Fibroblast of upper back skin (primary cell): ENCODE measurements around the gene ITCH.
"Not testable (repeated sequence)": the region's sequence is repeated elsewhere in the genome, so short reads cannot be mapped to it uniquely, and the experiment has no call there.

ENCODE experiments used
- DNase-seq: peaks from one replicate; pipeline ENCODE4 v3.0.0-alpha.2; 2013

Gene ITCH

DNA sequence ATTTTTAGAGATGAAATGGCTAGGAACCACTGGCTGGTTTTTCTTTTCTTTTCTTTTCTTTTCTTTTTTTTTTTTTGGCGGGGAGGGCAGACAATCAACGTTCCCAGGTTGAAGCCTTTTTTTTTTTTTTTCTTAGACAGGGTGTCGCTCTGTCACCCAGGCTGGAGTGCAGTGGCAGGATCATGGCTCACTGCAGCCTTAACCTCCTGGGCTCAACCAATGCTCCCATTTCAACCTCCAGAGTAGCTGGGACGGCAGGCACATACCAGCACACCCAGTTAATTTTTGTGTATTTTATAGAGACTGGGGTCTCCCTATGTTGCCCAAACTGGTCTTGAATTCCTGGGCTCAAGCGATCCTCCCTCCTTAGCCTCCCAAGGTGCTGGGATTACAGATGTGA, 18.8 kb upstream of the ITCH start:
- DNase-seq, result no peak

DNA sequence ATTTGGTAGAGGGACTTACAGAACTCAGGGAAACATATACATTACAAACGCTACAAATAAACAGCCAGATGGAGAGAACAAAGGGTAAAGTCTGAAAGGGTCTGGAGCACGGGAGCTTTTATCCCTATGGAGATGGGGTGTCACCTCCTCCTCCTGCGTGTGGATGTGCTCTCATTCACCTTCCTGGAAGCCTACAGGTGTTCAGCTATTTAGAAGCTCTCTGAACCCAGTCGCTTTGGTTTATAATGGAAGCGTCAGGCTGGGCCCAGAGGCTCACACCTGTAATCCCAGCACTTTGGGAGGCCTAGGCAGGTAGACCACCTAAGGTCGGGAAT, 17.7 kb upstream of the ITCH start:
- no peak for DNase-seq

DNA sequence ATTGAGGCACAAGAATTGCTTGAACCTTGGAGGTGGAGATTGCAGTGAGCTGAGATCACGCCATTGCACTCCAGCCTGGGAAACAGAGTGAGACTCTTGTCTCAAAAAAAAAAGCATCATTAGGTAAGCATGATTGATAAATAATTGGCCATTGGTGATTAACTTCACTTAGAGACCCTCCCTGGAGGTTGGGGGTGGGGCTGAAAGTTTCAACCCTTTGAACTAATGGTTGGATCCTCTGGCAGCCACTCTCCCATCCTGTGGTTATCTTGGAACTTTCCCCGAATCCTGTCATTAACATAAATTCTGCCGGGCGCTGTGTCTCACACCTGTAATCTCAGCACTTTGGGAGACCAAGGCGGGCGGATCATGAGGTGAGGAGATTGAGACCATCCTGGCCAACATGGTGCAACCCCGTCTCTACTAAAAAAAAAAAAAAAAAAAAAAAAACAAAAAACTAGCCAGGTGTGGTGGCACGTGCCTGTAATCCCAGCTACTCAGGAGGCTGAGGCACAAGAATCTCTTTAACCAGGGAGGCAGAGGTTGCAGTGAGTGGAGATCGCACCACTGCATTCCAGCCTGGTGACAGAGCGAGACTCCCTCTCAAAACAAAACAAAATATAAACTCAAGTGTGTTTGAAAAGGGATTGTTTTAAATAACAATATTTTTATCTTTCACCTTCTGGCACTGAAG, 17.1 kb upstream of the ITCH start:
- DNase-seq, result not testable (repeated sequence)

DNA sequence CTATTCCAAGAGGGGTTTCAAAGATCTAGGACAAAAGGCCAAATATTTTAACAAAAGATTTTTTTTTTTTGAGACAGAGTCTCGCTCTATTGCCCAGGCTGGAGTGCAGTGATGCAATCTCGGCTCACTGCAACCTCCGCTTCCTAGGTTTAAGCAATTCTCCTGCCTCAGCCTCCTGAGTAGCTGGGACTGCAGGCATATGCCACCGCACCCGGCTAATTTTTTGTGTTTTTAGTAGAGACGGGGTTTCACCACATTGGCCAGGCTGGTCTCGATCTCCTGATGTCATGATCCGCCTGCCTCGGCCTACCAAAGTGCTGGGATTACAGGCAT, 16.6 kb upstream of the ITCH start:
- DNase-seq, result not testable (repeated sequence)

DNA sequence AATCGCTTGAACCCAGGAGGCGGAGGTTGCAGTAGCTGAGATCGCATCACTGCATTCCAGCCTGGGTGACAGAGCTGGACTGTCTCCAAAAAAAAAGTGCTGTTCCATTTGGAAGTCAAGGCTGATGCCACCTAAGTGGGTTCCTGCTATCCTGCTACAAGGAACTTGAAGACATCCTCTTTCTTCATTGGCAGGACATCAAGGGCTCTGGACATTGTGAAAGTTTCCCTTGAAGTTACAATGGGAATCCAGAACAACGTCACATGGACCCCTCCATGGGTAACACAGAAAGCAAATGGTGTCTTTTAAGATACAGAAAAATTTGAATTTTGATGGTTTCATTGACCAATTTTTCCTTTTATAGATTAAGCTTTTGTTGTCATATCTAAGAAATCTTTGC, 15.5 kb upstream of the ITCH start:
- no peak for DNase-seq

DNA sequence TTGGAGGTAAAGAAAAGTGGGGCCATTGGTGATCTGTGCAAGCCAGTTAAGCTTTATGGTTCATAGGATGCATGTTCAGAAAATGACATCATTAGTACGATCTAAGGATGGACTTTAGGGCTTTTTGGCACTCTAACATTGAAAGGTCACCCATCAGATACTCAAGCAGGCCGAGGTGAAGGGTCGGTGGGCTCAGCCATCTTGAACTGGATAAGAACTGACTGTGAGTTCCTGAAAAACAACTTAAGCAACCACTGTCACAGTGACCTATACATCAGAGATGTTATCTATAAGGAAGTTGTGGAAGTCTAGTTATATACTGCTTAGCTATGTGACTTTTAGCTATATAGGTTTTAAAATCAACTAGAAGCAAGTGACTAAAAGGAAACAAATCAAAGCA, 13.0 kb upstream of the ITCH start:
- no peak for DNase-seq

DNA sequence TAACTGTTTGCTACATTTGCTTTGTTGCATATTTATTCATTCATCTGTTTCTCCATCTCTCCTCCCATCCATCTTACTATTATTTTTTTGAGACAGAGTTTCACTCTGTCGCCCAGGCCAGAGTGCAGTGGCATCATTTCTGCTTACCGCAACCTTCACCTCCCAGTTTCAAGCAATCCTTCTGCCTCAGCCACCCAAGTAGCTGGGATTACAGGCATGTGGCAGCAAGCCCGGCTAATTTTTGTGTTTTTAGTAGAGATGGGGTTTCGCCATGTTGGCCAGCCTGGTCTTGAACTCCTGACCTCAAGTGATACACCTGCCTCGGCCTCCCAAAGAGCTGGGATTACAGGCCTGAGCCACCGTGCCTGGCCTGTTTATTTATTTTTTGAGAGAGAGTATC, 9.6 kb upstream of the ITCH start:
- not testable (repeated sequence) for DNase-seq

DNA sequence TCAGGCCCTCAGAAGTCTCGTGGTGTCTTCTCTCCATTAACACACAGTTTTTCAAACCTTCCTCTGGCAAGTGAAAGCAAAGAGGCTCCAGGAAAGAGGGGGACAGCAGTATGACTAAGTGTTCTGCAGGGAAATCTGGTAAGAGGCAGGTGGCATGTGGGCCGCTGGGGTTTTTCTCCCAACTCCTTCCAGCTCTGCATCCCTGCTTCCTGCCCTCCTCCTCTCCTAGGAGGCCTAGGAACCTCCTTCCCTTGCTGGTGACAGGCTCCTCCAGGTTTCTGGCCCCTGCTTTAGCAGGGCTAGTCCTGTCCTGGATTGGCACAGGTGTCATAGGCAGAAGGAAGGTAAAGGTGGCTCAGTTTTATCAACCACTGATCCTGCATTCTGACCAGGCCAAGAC, 7.6 kb upstream of the ITCH start:
- no peak for DNase-seq

DNA sequence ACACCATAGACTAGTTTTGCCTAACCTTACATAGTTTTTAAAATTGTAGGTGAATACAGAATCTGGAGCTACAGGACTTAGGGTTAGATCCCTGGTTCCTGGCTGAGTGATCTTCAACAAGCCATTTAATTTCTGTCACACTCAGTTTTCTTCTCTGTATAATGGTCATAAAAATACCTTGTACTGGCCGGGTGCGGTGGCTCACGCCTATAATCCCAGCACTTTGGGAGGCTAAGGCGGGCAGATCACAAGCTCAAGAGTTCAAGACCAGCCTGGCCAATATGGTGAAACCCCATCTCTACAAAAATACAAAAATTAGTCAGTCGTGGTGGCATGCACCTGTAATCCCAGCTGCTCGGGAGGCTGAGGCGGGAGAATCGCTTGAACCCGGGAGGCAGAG, 3.3 kb upstream of the ITCH start:
- not testable (repeated sequence) for DNase-seq

DNA sequence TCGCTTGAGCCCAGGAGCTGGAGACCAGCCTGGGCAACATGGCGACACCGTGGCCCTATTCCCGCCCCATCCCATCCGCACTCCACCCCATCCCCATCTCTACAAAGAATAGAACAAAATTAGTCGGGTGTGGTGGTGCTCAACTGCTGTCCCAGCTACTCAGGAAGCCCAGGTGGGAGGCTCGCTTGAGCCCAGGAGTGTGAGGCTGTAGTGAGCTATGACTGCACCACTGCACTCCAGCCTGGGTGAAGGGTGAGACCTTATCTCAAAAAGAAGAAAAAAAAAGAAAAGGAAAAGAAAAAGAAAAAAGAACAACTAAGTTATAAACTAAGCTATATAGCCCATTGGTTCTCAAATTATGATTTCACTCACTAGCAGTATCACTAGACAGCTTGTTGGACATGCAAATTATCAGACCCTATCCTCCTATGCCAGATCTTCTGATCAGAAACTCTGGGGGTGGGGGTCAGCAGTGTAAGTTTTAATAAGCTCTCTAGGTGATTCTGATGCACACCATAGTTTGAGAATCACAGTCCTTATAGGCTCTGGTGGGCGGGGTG, 491 bp upstream of the ITCH start:
- no peak for DNase-seq

DNA sequence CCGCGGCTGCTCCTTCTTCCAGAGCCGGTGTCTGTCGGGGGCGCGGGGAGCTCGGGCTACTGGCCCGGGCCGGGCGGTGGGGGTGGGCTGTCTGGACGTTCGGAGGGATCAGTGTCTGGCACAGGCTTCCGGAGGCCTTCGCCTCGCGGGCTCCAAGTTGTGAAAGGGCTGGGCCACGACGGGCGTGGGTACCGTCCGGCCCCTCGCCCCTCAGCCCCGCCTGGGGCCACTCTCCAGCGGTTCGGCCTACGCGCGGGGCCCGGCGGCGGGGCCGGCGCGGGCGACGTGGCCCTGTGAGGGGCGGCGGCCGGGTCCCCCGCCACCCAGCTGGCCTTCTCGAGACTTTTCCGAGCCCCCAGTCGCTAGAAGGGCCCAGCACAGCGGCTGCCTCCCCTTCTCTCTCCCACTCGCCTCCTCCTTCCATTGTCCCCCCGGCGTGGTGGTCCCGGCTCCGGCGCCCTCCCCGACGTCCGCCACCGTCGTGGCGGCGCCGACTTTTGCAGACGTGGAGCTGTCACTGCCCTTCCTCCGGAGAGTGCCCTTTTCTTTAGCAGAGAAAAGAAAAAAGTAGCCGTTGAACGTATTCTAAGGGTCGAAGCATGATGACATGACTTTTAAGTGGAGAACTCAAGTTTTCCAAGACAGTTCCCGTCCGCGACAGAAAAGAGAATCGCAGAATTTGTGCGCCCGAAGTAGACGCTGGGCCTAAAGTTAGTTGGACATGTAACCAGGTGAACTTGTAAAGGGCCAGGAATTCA, 571 bp downstream of the ITCH start:
- DNase-seq, result peak; percentile 33

DNA sequence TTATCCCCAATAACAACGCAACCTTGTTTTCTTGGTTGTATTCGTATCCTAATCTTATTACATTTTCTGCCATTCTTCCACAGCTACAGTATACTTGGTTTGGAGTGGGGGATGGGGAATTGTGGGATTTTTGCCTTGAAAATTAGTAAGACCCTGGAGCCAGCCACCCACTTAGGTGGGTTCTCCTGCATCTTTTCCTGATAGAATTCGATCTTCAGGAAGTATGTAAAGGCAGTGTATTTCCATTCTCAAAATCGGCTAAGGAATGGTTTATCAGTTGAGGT, 1.1 kb downstream of the ITCH start:
- DNase-seq, result no peak

DNA sequence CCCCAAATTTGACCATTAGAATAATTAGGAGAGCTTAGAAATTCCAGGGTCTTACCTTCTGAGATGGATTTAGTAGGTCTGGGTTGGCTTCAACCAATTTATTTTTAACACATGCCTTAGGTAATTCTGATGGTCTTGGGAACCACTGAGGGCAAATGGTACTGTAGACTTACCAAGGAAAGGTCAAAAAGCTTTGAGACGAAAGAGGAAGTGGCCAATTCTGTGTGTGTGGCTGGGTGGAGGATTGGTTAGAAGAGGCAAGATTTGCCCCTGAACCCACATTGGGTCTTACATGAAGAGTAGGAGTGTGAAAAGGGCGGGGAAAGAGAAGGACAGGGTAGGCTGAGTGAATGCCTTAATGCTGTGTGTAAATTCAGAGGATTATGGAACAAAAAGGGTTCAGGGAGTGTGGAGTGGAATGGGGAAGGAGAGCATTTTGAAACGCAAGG, 2.7 kb downstream of the ITCH start:
- no peak for DNase-seq

DNA sequence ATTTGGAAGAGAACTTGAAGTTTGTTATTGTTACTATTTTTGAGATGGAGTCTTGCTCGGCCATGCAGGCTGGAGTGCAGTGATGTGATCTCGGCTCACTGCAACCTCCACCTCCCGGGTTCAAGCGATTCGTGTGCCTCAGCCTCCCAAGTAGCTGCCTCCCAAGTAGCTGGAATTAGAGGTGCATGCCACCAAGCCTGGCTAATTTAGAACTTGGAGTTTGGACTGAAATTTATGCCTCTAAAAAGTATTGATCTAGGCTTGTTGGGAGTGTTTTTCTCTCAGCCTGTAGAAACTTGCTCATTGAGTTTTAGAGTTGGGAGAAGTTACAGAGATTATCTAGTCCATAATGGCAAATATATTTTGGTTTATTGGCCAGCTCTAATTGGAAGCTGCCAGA, 4.1 kb downstream of the ITCH start:
- no peak for DNase-seq

DNA sequence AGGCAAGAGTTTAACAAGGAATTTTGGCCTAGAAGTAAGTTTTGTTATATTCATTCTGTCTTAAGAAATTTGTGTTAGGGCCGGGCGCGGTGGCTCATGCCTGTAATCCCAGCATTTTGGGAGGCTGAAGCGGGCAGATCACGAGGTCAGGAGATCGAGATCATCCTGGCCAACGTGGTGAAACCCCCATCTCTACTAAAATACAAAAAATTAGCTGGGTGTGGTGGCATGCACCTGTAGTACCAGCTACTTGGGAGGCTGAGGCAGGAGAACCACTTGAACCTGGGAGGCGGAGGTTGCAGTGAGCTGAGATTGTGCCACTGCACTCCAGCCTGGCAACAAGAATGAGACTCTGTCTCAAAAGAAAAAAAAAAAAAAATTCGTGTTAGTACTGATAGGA, 4.8 kb downstream of the ITCH start:
- DNase-seq, result not testable (repeated sequence)

DNA sequence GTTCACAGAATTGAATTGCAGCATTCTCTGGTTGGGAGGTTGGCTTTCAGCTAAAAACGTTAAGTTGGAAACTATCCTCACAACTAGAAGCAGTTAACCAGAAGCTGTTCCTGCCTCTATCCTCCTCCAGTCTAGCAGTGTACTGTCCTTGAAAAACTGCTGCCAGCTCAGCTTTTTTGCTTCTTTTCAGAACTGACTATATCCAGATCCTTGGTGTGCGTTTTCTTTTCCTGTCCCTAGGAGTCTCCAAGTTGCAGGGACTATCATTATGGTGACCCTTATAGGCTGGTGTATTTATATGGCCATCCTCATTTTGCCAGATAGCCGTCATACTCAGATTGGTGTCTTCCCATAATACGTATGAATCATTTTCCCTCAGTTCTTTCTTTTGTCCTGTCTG, 5.5 kb downstream of the ITCH start:
- DNase-seq, result no peak

DNA sequence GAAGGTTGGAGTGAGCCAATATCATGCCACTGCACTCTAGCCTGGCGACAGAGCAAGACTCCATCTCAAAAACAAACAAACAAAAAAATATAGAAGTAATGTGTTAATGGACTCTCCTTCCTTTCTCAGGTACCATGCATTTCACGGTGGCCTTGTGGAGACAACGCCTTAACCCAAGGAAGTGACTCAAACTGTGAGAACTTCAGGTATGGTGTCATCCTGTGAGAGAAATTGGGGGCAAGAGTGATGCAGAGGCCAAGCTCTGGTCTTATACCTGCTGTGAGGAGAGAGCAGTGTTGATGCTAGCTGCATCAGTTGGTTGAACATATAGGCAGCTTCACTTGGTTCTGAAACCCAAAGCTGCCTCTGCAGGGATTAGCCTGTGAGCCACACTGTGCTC, 6.2 kb downstream of the ITCH start:
- no peak for DNase-seq

DNA sequence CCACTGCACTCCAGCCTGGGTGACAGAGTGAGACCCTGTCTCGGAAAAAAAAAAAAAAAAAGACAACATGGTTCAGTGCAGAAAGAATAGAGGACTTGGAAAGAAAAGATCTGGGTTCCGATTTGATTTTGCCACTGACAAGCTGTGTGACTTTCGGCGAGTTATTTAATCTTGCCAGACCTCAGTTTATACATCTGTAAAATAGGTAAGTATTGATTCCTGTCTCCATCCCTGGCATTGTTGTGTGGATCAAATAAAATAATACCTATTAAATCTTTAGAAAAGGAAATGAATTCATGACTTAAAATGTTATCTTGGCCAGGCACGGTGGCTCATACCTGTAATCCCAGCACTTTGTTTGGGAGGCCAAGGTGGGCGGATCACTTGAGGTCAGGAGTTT, 7.0 kb downstream of the ITCH start:
- no peak for DNase-seq

DNA sequence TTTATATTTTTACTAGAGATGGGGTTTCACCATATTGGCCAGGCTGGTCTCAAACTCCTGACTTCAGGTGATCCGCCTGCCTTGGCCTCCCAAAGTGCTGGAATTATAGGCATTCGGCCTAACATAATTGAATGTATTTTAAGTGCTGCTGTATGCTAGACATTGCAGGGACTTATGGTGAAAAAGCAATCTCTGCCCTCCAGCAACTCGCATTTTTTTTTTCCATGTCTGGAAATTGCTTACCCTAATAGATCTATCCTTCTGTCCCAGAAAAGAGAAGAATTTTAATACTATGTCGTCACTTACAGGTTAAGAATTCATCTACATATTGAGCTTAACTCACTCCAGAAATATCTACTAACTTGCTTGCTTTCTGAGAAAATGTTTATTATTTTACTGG, 10.4 kb downstream of the ITCH start:
- no peak for DNase-seq

DNA sequence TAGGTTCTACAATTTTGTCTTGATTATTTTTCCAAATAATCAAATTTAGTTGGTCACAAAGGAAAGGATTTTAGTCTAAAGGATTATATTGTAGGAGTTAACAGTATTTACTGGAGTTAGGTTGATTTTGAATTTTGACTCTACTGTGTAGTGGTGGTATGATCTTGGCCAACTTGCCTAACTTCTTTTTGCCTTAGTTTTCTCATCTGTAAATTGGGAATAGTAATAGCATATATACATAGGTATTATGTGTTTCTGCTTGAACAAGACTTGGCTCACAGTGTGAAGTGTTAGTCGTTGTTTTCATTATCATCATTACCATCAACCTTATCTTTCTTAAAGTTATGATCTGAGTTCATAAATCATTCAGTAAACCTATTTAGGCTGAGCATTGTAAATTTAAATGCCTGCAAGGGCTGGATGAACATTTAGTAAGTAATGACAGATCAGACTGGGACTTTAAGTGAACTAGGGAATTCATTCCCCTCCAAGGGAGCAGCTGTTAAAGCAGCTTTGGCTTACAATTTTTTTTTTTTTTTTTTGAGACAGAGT, 11.2 kb downstream of the ITCH start:
- no peak for DNase-seq

DNA sequence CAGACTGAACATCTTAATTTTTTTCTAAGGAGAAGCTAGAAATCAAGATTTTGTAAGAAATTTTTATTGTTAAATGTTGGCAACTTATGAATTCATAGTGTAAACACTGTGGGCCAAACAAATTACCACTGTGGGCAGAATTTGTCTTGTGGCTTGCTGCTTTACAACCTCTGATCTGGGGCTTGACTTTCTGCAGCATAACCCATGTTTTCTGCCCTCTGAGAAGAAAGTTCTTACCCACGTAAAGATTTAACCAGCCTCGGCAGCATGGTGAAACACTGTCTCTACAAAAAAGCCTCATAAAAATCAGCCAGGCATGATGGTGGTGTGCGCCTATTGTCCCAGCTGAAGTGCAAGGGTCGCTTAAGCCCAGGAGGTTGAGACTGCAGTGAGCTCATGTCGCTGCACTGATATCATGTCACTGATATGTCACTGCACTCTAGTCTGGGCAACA, 12.9 kb downstream of the ITCH start:
- DNase-seq, result no peak

DNA sequence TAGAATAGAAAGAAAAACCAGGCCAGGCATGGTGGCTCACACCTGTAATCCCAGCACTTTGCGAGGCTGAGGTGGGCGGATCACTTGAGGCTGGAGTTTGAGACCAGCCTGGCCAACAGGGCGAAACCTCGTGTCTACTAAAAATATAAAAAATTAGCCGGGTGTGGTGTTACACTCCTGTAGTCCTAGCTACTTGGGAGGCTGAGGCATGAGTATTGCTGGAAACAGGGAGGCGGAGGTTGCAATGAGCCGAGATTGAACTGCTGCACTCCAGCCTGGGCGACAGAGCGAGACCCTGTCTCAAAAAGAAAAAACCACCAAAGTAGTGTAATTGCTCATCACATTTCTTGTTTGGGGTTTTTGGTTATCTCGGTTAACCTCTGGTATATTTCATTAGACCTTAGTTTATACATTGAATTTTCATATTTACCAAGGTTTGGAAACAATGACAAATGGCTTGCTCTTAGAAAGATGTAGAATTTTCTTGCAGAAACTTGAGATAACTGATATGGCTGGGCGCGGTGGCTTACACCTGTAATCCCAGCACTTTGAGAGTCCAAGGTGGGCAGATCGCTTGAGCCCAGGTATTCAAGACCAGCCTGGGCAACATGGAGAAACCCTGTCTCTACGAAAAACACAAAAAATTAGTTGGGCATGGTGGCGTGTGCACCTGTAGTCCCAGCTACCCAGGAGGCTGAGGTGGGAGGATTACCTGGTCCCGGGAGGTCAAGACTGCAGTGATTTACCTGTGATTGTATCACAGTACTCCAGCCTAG, 14.2 kb downstream of the ITCH start:
- no peak for DNase-seq

DNA sequence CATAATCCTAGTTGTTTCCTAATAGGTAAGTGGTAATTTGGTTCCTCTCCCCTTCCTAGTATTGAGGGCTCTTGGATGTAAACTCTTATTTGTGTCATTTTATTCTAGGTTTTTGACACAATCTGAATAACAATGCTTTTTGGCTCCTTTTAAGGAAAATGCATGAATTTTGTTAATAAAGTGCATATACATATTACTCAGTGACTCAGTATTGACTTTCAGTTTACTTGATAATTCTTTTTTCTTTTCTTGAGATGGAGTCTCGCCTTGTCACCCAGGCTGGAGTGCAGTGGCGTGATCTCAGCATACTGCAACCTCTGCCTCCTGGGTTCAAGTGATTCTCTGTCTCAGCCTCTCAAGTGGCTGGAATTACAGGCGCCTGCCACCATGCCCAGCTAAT, 19.1 kb downstream of the ITCH start:
- no peak for DNase-seq
